K562 (cell line): Measurements from ENCODE around the gene GGCT. TPM values are rescaled to one million over a fixed set of nuclear protein-coding genes. Genes with fewer than 3 reads are reported as not detected.

Experiments
- ATAC-seq: fragments of 200-7000 bp; cut with Tn5 transposase; 3 replicates; pipeline ENCODE4 v1.9.1; 2020; ENCODE audit warnings: moderate library complexity
- BruUV-seq: library from RNA; stranded (reverse); fragments of 400-500 nt; replicated peaks from 2 replicates; lab custom pipeline; 2021; lab: Mats Ljungman, UMichigan
- CTCF ChIA-PET: fragments of 300-600 bp; formaldehyde crosslinking; extraction: SDS; loops from one replicate; lab custom pipeline; 2021; ENCODE audit warnings: low intra/inter-chr PET ratio; lab: Yijun Ruan, JAX
- POLR2A ChIA-PET: fragments of 300-600, 350-650 bp; sonication (Branson Sonifier 250); formaldehyde crosslinking; extraction: SDS; loops from one replicate; lab custom pipeline; 2021; ENCODE audit warnings: antibody characterized with exemption, inconsistent platforms; lab: Yijun Ruan, JAX
- DNase-seq, 4 experiments: peaks; one replicate each; pipeline versions ENCODE4 v3.0.0 to v3.0.0-alpha.2; 2011 to 2018; ENCODE audit warnings: low spot score in 3 of 4, mixed read lengths in 3 of 4; ENCODE audit errors: extremely low read depth in 1 of 4
- FAIRE-seq: peaks from 2 replicates; lab custom pipeline; 2011; peaks lifted over from hg19 to GRCh38; lab: Jason Lieb, UNC
- H2AFZ ChIP-seq: 2 replicates; pipeline ENCODE4 v1.6.0; 2011; ENCODE audit warnings: low read depth, low read length, control low read depth, inconsistent platforms
- H3K27ac ChIP-seq: fragments of 200-600 bp; 3 replicates; pipeline ENCODE4 v1.8.0; 2011; ENCODE audit warnings: low read depth, mild to moderate bottlenecking, control low read depth, inconsistent platforms, low read length, moderate library complexity, mixed read lengths; ENCODE audit errors: extremely low read depth
- H3K27me3 ChIP-seq, 2 experiments: fragments of 300-600 bp in 1 of 2; 2 replicates in 1 of 2; 3 replicates in 1 of 2; pipeline versions ENCODE4 v1.6.0 to v1.8.0; 2011; ENCODE audit warnings: inconsistent platforms in 2 of 2, low read length in 2 of 2, mild to moderate bottlenecking in 1 of 2, mixed read lengths in 1 of 2, moderate library complexity in 1 of 2; ENCODE audit not compliant: control insufficient read depth in 2 of 2, insufficient read depth in 2 of 2
- H3K36me3 ChIP-seq: fragments of 300-600 bp; 3 replicates; pipeline ENCODE4 v1.8.0; 2011; ENCODE audit warnings: mild to moderate bottlenecking, low read length, inconsistent platforms; ENCODE audit not compliant: control insufficient read depth, insufficient read depth
- H3K4me1 ChIP-seq, 2 experiments: fragments of 200-600 bp in 1 of 2; replicated peaks in 1 of 2; 2 replicates in 1 of 2; 3 replicates in 1 of 2; pipeline versions ENCODE4 v1.5.1 to v1.8.0; 2011; ENCODE audit warnings: inconsistent platforms in 2 of 2, low read length in 2 of 2, mild to moderate bottlenecking in 1 of 2, mixed read lengths in 1 of 2, moderate library complexity in 1 of 2; ENCODE audit not compliant: control insufficient read depth in 2 of 2, insufficient read depth in 2 of 2
- H3K4me2 ChIP-seq: 2 replicates; pipeline ENCODE4 v1.6.1; 2011; ENCODE audit warnings: low read length, control low read depth, inconsistent platforms, mixed read lengths; ENCODE audit not compliant: insufficient read depth
- H3K4me3 ChIP-seq: fragments of 200-600 bp; sonication (generic), shearing (Covaris generic); 2 replicates; pipeline ENCODE4 v1.5.1; 2016; ENCODE audit warnings: control low read depth, inconsistent platforms
- H3K79me2 ChIP-seq: fragments of 200-600 bp; 3 replicates; pipeline ENCODE4 v1.8.0; 2011; ENCODE audit warnings: low read length, inconsistent platforms; ENCODE audit not compliant: control insufficient read depth, insufficient read depth
- H3K9ac ChIP-seq, 2 experiments: 2 replicates each; pipeline versions ENCODE4 v1.6.0 to v1.6.1; 2011; ENCODE audit warnings: low read depth in 2 of 2, low read length in 2 of 2, control low read depth in 1 of 2, inconsistent platforms in 1 of 2, mild to moderate bottlenecking in 1 of 2, mixed read lengths in 1 of 2; ENCODE audit not compliant: insufficient read depth in 1 of 2
- H3K9me1 ChIP-seq: one replicate; pipeline ENCODE4 v1.6.0; 2011; ENCODE audit warnings: inconsistent platforms, mild to moderate bottlenecking, low read length, moderate library complexity; ENCODE audit not compliant: control insufficient read depth, insufficient read depth
- H3K9me3 ChIP-seq: replicated peaks from 2 replicates; pipeline ENCODE4 v1.5.1; 2011; ENCODE audit warnings: low read depth, low read length, inconsistent platforms; ENCODE audit not compliant: control insufficient read depth, insufficient read depth
- H4K20me1 ChIP-seq: replicated peaks from 2 replicates; pipeline ENCODE4 v1.6.1; 2011; ENCODE audit warnings: low read length, inconsistent platforms, mixed read lengths; ENCODE audit not compliant: control insufficient read depth, insufficient read depth
- CAMTA2 ChIP-seq: fragments of 250-450 bp; sonication (Bioruptor Pico); conservative IDR thresholded peaks from 2 replicates; pipeline ENCODE4 v1.5.1; 2022
- NFATC3 ChIP-seq: fragments of 450-650 bp; IDR thresholded peaks from 2 replicates; pipeline ENCODE4 v1.6.1; 2017; ENCODE audit warnings: mild to moderate bottlenecking
- NFIC ChIP-seq: fragments of 450-650 bp; IDR thresholded peaks from 2 replicates; pipeline ENCODE4 v1.6.1; 2017; ENCODE audit warnings: mild to moderate bottlenecking, inconsistent platforms
- RUNX1 ChIP-seq: sonication (generic); IDR thresholded peaks from 2 replicates; pipeline ENCODE4 v1.6.1; 2016; ENCODE audit warnings: antibody characterized with exemption, low read depth
- STAT5B ChIP-seq: fragments of 250-450 bp; sonication (Bioruptor Pico); IDR thresholded peaks from 2 replicates; pipeline ENCODE4 v1.8.0; 2021; ENCODE audit warnings: mild to moderate bottlenecking, inconsistent platforms
- TAF15 ChIP-seq: fragments of 200-400 bp; formaldehyde crosslinking; IDR thresholded peaks from 2 replicates; pipeline ENCODE4 v1.6.1; 2017; ENCODE audit warnings: mild to moderate bottlenecking, low read depth, low read length, moderate library complexity
- WHSC1 ChIP-seq: IDR thresholded peaks from one replicate; pipeline ENCODE4 v1.6.1; 2012; ENCODE audit warnings: low read length, control low read depth, inconsistent platforms
- ZNF239 ChIP-seq: fragments of 250-450 bp; sonication (Bioruptor Pico); IDR thresholded peaks from 2 replicates; pipeline ENCODE4 v1.4.0; 2020; ENCODE audit warnings: mild to moderate bottlenecking
- ZNF551 ChIP-seq: fragments of 250-450 bp; sonication (Bioruptor Pico); IDR thresholded peaks from 2 replicates; pipeline ENCODE4 v1.5.0; 2021; ENCODE audit warnings: mild to moderate bottlenecking, moderate library complexity
- WGBS: fragments of 100-300 bp; shearing (Covaris generic); methylation state at CpG from one replicate; pipeline ENCODE4 v1.1.6; 2016; ENCODE audit warnings: low coverage, mixed read lengths; ENCODE audit not compliant: insufficient coverage; ENCODE audit errors: missing lambda C conversion rate; 5-methylcytosine and 5-hydroxymethylcytosine counted together
- in situ Hi-C: fragments of 300-500 bp; cut with MboI; formaldehyde crosslinking; loops from 4 replicates; pipeline ENCODE4 v1.15.0; 2018; ENCODE audit warnings: inconsistent platforms, mixed read lengths
- intact Hi-C: fragments of 100-400 bp; cut with micrococcal nuclease; formaldehyde crosslinking; loops from 2 replicates; pipeline ENCODE4 v1.14.2; 2022
- polyA plus RNA-seq, 8 experiments: library from polyadenylated mRNA; depleted of rRNA in 4 of 8; stranded (reverse) in 5 of 8; unstranded in 3 of 8; fragments of >200 nt; fragmentation: Nextera tagmentation in 2 of 8; fragmentation: Illumina TruSeq in 1 of 8; extraction: Ambion mirVana in 2 of 8; extraction: Trizol in 1 of 8; gene quantifications; 2 replicates each; pipeline versions ENCODE4 v1.2.1 to v1.2.3, GENCODE V29; 2011 to 2014; ENCODE audit warnings: inconsistent platforms in 1 of 8, missing spikeins in 1 of 8
- total RNA-seq, 7 experiments: library from RNA; depleted of rRNA in 6 of 7; stranded (reverse); fragments of >200 nt in 6 of 7; fragmentation: Illumina TruSeq in 2 of 7; extraction: Trizol in 2 of 7; gene quantifications; 2 replicates each; pipeline versions ENCODE4 v1.2.1 to v1.2.3, GENCODE V29; 2011 to 2021; ENCODE audit warnings: low replicate concordance in 1 of 7
- TF ChIP-seq, protein P1 (sequence below): fragments of 250-450 bp; sonication (Bioruptor Pico); IDR thresholded peaks from 2 replicates; pipeline ENCODE4 v1.8.0; 2021; ENCODE audit warnings: moderate library complexity, mild to moderate bottlenecking, inconsistent platforms

GGCT gene
- total and polyA plus RNA-seq, 9 of the 15 experiments (the other 6 are each of a cell fraction or from before 2014, with no cell fraction given): 79.0 to 349 (median 136) TPM

DNA sequence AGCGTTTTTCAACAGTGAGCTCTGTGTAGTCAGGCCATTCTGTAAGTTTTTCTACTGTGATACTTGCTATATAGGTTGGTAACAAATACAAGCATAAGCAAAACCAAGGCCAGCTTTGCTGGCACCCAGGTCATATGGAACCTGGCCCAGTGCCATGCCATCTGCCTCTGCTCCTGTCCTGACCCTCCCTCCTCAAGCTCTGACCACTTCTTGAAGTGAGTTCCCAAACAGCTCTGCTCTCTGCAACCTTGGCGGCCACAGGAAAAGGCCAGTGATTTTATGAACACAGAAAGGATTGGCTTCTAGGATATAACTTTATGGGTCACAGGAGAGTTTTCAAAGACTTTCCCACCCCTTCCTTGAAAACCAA, 38.8 kb downstream of the GGCT start:
- Histone ChIP-seq H3K4me1 (peaks cover 14 to 16% of the 10 kb centered on the region in 2 experiments; a peak in 4 of 5 replicates), H3K4me2 (no peak overlapping the region), H3K9ac (no peak overlapping the region), H3K79me2 (no peaks in the 10 kb centered on the region), H3K27me3 (no peaks in the 10 kb centered on the region), H2AFZ (no peak overlapping the region), H3K27ac (no peak overlapping the region), H3K4me3 (no peak overlapping the region), H3K9me3 (no peaks in the 10 kb centered on the region), H3K36me3 (no peaks in the 10 kb centered on the region)
- in situ Hi-C loops: no loop called here
- FAIRE-seq (no peak), ATAC-seq (no peak)
- no TSS peak for BruUV-seq
- 0 out of 2 replicates have a peak, but pooled peaks have one; percentile 12 for TF ChIP-seq NFIC
- no peak for TF ChIP-seq STAT5B
- TF ChIP-seq, all 486 proteins: peak for 1
- no peaks in the 10 kb centered on the region for H3K9me1 ChIP-seq
- ChIA-PET CTCF (no interaction called here), POLR2A (interaction anchor here (1.4 kb wide), 1 partner anchor 18 kb away, joined by 5 read pairs; no protein-coding TSS in a partner anchor)
- no peak for DNase-seq
- 33% methylated on average over 2 of the region's 2 CpGs for WGBS
- intact Hi-C loops: loop anchor here (5.0 kb wide), 1 partner anchor 38 kb away; no protein-coding TSS in a partner anchor
- no peaks in the 10 kb centered on the region for H4K20me1 ChIP-seq

GRCh38 chr7:30465046-30465810, 39.4 kb downstream of the GGCT start:
- no TSS peak for BruUV-seq
- no peak overlapping the region for H3K4me2 ChIP-seq
- WGBS: 59% methylated on average over 5 of the region's 5 CpGs
- H3K9me1 ChIP-seq: no peaks in the 10 kb centered on the region
- no peaks in the 10 kb centered on the region for H3K79me2 ChIP-seq
- no peaks in the 10 kb centered on the region for H4K20me1 ChIP-seq
- no peak for DNase-seq
- H3K9me3 ChIP-seq: no peaks in the 10 kb centered on the region
- intact Hi-C loops: loop anchor here (5.0 kb wide), 1 partner anchor 38 kb away; no protein-coding TSS in a partner anchor
- in situ Hi-C loops: no loop called here
- H3K4me1 ChIP-seq: peaks cover 10 to 11% of the 10 kb centered on the region in 2 experiments; a peak in 4 of 5 replicates
- POLR2A ChIA-PET: interaction anchor here (0.5 to 1.4 kb wide), 3 partner anchors 13 to 160 kb away, joined by 4 to 6 read pairs (median 5); no protein-coding TSS in a partner anchor
- no peak for FAIRE-seq
- H3K36me3 ChIP-seq: no peaks in the 10 kb centered on the region
- no peak overlapping the region for H2AFZ ChIP-seq
- no peak overlapping the region for H3K4me3 ChIP-seq
- H3K9ac ChIP-seq: no peak overlapping the region
- CTCF ChIA-PET: no interaction called here
- H3K27ac ChIP-seq: no peak overlapping the region
- no peak for ATAC-seq
- no peaks in the 10 kb centered on the region for H3K27me3 ChIP-seq
- no peak for TF ChIP-seq ZNF239
- TF ChIP-seq WHSC1: no peak
- TF ChIP-seq, protein P1, sequence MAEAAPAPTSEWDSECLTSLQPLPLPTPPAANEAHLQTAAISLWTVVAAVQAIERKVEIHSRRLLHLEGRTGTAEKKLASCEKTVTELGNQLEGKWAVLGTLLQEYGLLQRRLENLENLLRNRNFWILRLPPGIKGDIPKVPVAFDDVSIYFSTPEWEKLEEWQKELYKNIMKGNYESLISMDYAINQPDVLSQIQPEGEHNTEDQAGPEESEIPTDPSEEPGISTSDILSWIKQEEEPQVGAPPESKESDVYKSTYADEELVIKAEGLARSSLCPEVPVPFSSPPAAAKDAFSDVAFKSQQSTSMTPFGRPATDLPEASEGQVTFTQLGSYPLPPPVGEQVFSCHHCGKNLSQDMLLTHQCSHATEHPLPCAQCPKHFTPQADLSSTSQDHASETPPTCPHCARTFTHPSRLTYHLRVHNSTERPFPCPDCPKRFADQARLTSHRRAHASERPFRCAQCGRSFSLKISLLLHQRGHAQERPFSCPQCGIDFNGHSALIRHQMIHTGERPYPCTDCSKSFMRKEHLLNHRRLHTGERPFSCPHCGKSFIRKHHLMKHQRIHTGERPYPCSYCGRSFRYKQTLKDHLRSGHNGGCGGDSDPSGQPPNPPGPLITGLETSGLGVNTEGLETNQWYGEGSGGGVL (CRISPR knock-in tag): no peak
- no peak for TF ChIP-seq ZNF551 (CRISPR knock-in tag)
- no peak for TF ChIP-seq RUNX1
- no peak for TF ChIP-seq CAMTA2 (CRISPR knock-in tag)
- TF ChIP-seq TAF15: no peak
- TF ChIP-seq NFATC3: no peak
